NCI-H1417 treated with DMSO at 0.1 percent for 48 hours (cell line): ENCODE results near the gene LRRC31.

Experiments
- DNase-seq: peaks from one replicate; lab custom pipeline; 2025; lab: John Stamatoyannopoulos, UW

Gene LRRC31

DNA sequence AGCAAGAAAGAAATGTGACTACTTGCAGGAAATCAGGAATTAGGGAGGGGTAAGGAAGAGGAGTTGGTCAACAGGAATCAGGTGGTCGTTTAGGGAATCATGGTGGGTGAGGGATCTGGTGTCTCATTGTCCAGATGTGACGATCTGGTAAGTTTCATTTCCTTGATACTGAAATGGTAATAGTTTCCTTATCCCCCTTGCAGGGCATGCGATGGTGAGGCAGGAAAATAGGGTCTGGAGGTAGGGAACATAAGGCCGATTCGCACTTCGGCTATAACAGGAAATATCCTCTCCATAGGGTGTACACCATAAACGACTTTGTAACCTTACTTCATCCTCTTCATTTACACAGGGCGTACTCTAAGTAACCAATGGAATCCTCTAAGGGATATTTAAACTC is 56.5 kb downstream of the LRRC31 start:
- DNase-seq, result no peak

DNA sequence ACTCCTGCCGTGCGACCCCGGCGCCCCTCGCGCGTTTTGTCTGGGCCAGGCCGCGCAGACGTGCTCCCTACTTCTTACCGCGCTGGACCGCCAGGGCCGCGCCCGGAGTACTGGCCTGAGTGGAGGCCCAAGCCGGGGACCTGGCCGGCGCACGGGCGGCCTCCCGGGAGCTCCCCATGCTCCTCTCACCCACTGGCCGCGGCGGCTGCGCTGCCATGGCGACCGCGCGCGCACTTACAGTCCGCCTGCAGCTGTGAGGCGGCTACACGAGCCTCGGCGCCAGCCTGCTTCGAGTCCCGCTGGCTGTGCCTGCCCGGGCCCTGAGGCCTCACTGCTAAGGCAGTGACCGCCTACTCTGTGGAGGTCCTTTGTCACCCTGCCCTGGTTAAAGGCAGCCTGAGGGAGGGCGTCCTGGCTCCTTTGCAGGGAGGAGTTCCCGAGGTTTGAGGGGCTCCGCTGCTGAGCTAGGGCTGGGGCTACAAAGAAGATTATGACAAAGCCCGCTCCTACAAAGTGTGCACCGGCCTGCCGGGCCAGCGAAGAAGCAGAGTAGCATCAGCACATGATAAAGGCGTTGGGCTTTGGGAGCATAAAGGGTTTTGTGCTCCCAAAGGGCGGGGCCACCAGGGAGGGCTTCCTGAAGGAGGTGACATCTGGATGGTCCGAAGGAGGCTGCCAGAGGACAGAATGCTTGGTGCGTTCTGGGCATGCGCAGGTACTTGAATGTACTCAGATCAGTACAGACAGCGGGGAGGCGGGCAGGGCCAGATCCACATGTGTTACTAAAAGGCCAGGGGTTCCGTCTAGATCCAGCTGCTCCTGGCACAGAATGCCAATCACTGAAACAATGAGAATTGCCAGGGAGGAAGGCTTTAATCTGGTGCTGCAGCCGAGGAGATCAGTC is 57.2 kb downstream of the LRRC31 start, which contains the start of the genes LRRC34 and LRRIQ4:
LRRC34 (minus strand) TSS at position 573 of the 904 bp plus-strand sequence; CDS start at position 217, 356 bp downstream.
LRRIQ4 (plus strand) TSS at position 539 of the 904 bp plus-strand sequence. CDS start 9,052 bp downstream, outside the sequence.
- DNase-seq, result peak; percentile 60

DNA sequence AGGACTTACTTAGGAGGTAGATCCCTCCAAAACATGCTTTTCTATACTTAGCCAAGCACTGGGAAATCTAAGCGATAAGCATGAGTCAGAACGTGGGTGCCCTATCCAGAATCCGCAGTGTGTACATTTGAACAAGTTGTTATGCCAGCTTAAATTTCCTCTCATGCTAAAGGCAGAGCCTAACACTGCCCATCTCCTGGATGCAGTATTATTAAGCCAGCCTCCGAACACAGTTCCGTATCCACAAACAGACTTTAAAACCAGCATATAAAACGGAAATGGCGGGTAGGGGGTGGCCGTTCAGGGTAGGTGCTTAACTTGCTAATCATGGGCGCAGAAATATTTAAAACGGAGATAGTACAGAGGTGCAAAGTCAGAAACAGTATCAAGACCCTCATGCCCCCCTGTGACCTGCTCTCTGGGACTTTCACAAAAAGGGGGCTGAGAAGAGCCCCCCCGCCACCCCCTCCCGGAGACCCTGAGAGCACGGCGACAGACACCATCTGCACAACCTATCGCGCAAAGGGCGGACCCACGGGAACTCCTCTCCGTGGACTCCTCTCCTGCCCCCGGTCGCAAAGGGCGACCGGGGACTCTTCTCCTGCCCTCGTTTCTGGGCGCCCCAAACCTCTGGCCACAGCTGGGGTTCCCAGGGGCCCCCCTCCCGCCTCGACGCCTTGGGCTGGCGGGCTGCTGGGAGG is 58.0 kb downstream of the LRRC31 start:
- DNase-seq, result peak; percentile 38

DNA sequence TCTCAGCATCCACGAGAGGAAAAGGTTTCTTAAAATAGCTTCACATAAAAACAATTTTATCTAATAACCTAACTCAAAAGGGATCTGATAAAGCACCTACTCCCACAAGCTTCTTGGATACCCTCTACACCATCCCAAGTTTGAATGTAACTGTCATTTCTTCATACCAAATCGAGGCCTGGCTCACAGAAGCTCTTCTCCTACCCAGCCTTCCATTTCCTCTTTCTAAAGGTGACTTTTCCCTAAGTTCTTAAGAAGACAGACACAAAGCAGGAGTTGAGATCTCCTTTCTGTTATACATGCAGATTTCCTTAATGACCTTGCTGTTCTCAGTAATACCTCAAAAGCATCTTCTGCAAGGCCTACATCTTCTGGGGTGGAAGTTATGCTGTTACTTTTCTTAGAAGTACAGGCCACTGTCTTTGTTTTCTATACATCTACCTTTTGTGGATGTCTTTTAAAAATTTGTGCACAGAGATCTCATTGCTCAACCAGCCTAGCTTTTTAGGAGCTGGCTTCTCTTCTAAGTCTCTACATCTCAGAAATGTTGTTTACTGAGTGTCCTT is 60.4 kb downstream of the LRRC31 start:
- DNase-seq, result no peak

DNA sequence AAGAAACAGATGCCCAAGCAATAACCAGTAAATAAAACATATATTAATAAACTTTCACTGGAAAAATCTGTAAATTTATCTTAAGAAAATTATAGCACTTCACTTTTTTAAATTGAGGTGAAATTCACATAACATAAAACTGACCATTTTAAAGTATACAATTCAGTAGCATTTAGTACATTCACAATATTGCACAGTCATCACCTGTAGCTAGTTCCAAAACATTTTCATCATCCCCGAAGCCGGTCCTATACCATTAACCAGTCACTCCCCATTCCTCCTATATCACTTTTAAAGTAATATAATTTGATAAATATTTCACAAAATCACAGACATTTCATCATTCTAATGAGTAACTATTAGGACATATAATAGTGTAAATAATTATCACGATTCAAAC is 65.1 kb downstream of the LRRC31 start:
- no peak for DNase-seq

DNA sequence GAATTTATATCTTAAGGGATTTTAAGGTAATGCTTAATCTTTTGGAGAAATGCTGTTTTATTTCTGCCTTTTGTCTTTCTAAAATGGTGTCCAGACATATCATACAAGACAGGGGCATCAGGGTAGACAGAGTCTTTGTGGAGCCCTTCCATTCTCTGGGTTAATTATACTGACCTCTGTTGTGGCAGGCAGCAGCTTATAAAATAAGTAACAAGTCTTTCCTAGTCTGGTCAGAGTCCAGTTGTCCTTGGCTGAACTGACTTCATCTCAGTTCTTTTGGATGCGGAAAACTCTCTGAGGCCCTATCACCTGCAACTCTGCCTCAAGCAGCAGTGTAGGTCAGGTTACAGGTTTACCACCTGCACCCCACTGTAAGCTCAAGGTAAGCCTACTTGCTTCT is 77.4 kb downstream of the LRRC31 start:
- no peak for DNase-seq

DNA sequence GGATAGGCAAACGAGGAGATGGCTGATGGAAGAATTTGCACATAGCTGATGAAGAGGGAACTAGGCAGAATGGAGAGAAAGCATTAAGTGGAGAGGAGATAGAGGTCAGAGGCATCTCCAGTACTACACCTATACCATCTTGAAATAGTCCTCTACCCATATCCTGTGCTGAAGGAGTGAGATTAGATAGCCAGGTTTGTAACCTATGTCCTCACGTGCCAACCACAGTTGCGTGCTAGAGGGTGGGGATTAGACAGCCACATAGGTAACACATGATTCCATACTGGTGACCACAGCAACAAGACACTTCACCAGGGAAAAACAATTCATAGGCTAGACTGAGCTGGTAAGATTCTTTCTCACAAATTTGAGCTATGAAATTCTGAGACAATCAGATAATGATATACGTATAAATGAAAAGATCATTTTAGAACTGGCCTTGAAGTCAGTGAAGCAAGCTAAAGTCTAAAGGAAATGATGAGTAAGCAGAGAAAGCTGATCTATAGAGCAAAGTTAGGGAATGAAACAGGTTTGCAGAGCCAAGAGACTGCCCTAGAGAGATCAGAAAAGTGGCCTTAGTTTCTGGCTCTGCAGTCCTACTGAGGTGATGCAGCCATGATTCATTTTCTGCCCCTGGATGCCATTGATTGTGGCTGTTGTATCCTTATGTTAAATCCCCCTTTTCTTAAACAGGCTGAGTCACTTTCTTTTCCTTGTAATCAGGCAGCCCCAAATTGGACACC is 78.9 kb downstream of the LRRC31 start:
- no peak for DNase-seq

DNA sequence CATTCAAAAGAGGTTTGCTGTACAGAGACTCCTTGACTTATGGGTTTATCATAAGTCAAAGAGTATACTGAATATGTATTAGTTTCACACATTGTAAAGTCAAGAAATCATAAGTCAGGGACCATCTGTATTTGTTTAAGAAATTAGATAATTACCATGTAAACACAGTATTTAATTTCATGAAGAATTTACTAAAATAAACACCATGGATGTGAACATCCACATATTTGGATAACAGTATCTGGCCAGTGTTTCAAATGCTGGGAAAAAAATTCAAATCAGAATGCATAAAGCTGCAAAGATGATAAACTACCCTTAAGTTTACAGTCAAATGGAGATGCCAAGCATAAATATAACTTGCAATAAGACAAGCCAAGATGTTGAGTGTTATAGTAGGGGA is 79.5 kb downstream of the LRRC31 start:
- DNase-seq, result no peak
